WTC11 (cell line): ENCODE data around the gene BROX. TPM values are rescaled to one million over a fixed set of nuclear protein-coding genes. Genes with fewer than 3 reads are reported as not detected.

Source experiments
- ATAC-seq: fragments of 200-7000 bp; cut with Tn5 transposase; 2 replicates; pipeline ENCODE4 v1.10.0; 2021; ENCODE audit warnings: mild to moderate bottlenecking, moderate library complexity
- CTCF ChIA-PET: fragments of 300-600 bp; sonication (Branson Sonifier 250); formaldehyde crosslinking; loops from one replicate; lab custom pipeline; 2021; ENCODE audit warnings: antibody characterized with exemption; lab: Charles Lee
- POLR2A ChIA-PET: fragments of 350-600 bp; sonication (Branson Sonifier 250); formaldehyde crosslinking; loops from one replicate; lab custom pipeline; 2021; ENCODE audit warnings: antibody characterized with exemption; lab: Charles Lee
- DNase-seq: peaks from one replicate; pipeline ENCODE4 v3.0.0; 2021; ENCODE audit warnings: low spot score
- H3K27ac Mint-ChIP-seq: 2 replicates; pipeline ENCODE4 v1.8.0; 2021; ENCODE audit warnings: mixed read lengths
- H3K27me3 Mint-ChIP-seq: 2 replicates; pipeline ENCODE4 v1.8.0; 2021; ENCODE audit warnings: low read depth, mild to moderate bottlenecking, moderate library complexity, mixed read lengths
- H3K36me3 Mint-ChIP-seq: 2 replicates; pipeline ENCODE4 v1.8.0; 2021; ENCODE audit warnings: mixed read lengths
- H3K4me1 Mint-ChIP-seq: 2 replicates; pipeline ENCODE4 v1.8.0; 2022; ENCODE audit warnings: mixed read lengths
- H3K4me3 Mint-ChIP-seq: 2 replicates; pipeline ENCODE4 v1.8.0; 2021; ENCODE audit warnings: mild to moderate bottlenecking, moderate library complexity, mixed read lengths
- H3K9me3 Mint-ChIP-seq: 2 replicates; pipeline ENCODE4 v1.8.0; 2021; ENCODE audit warnings: mixed read lengths
- CREM ChIP-seq: sonication (generic); formaldehyde crosslinking; IDR thresholded peaks from 2 replicates; pipeline ENCODE4 v1.8.1; 2022; ENCODE audit warnings: mild to moderate bottlenecking, missing genetic modification reagents, moderate library complexity
- ELF4 ChIP-seq: sonication (generic); formaldehyde crosslinking; IDR thresholded peaks from 2 replicates; pipeline ENCODE4 v1.8.1; 2022; ENCODE audit warnings: low read depth, mild to moderate bottlenecking, moderate library complexity, missing genetic modification reagents
- ETV6 ChIP-seq: sonication (generic); formaldehyde crosslinking; IDR thresholded peaks from 2 replicates; pipeline ENCODE4 v1.8.1; 2022; ENCODE audit warnings: mild to moderate bottlenecking, missing genetic modification reagents
- FOXP1 ChIP-seq: sonication (generic); formaldehyde crosslinking; IDR thresholded peaks from 2 replicates; pipeline ENCODE4 v1.8.0; 2022; ENCODE audit warnings: missing genetic modification reagents, mild to moderate bottlenecking, moderate library complexity, borderline replicate concordance
- GRHL2 ChIP-seq: fragments of 250-450 bp; sonication (Bioruptor Pico); IDR thresholded peaks from 2 replicates; pipeline ENCODE4 v1.8.0; 2022; ENCODE audit warnings: mild to moderate bottlenecking, moderate library complexity; ENCODE audit not compliant: insufficient replicate concordance, severe bottlenecking
- KAT7 ChIP-seq: sonication (generic); formaldehyde crosslinking; IDR thresholded peaks from 2 replicates; pipeline ENCODE4 v1.8.1; 2023; ENCODE audit warnings: missing genetic modification reagents, mild to moderate bottlenecking, borderline replicate concordance
- MXD4 ChIP-seq: fragments of 250-450 bp; sonication (Bioruptor Pico); IDR thresholded peaks from 2 replicates; pipeline ENCODE4 v1.8.0; 2021; ENCODE audit warnings: mild to moderate bottlenecking, moderate library complexity, borderline replicate concordance
- MYBL2 ChIP-seq: sonication (generic); formaldehyde crosslinking; IDR thresholded peaks from 2 replicates; pipeline ENCODE4 v1.8.1; 2023; ENCODE audit warnings: mild to moderate bottlenecking, moderate library complexity, missing genetic modification reagents
- OVOL2 ChIP-seq: fragments of 250-450 bp; sonication (Bioruptor Pico); IDR thresholded peaks from 2 replicates; pipeline ENCODE4 v1.9.0; 2021; ENCODE audit warnings: mild to moderate bottlenecking, borderline replicate concordance
- RELA ChIP-seq: sonication (generic); formaldehyde crosslinking; IDR thresholded peaks from 2 replicates; pipeline ENCODE4 v1.8.1; 2022; ENCODE audit warnings: missing genetic modification reagents, mild to moderate bottlenecking, borderline replicate concordance
- SMAD3 ChIP-seq: sonication (generic); formaldehyde crosslinking; IDR thresholded peaks from 2 replicates; pipeline ENCODE4 v1.8.0; 2022; ENCODE audit warnings: missing genetic modification reagents, mild to moderate bottlenecking, borderline replicate concordance
- SOX15 ChIP-seq: fragments of 250-450 bp; sonication (Bioruptor Pico); IDR thresholded peaks from 2 replicates; pipeline ENCODE4 v1.9.0; 2021; ENCODE audit warnings: mild to moderate bottlenecking
- TEAD1 ChIP-seq: sonication (generic); formaldehyde crosslinking; IDR thresholded peaks from 2 replicates; pipeline ENCODE4 v1.8.0; 2022; ENCODE audit warnings: mild to moderate bottlenecking, missing genetic modification reagents
- TP53 ChIP-seq: sonication (generic); formaldehyde crosslinking; IDR thresholded peaks from 2 replicates; pipeline ENCODE4 v1.8.1; 2023; ENCODE audit warnings: mild to moderate bottlenecking, missing genetic modification reagents
- ZNF138 ChIP-seq: sonication (generic); formaldehyde crosslinking; conservative IDR thresholded peaks from 2 replicates; pipeline ENCODE4 v1.8.1; 2022; ENCODE audit warnings: mild to moderate bottlenecking, moderate library complexity, missing genetic modification reagents
- ZNF317 ChIP-seq: sonication (generic); formaldehyde crosslinking; IDR thresholded peaks from 2 replicates; pipeline ENCODE4 v1.8.1; 2023; ENCODE audit warnings: low read depth, mild to moderate bottlenecking, moderate library complexity, missing genetic modification reagents, borderline replicate concordance
- ZNF396 ChIP-seq: fragments of 250-450 bp; sonication (Bioruptor Pico); IDR thresholded peaks from 2 replicates; pipeline ENCODE4 v1.8.0; 2021; ENCODE audit warnings: mild to moderate bottlenecking, moderate library complexity, borderline replicate concordance
- total RNA-seq: library from RNA; stranded (reverse); gene quantifications from 3 replicates; pipeline ENCODE4 v1.2.3, GENCODE V29; 2021
- TF ChIP-seq, protein P1 (sequence below): sonication (generic); formaldehyde crosslinking; IDR thresholded peaks from 2 replicates; pipeline ENCODE4 v1.8.0; 2022; ENCODE audit warnings: mild to moderate bottlenecking, missing genetic modification reagents
- TF ChIP-seq, protein P2 (sequence below): sonication (generic); formaldehyde crosslinking; IDR thresholded peaks from 2 replicates; pipeline ENCODE4 v1.8.0; 2023; ENCODE audit warnings: missing genetic modification reagents, mild to moderate bottlenecking, borderline replicate concordance
- TF ChIP-seq, protein P3 (sequence below): sonication (generic); formaldehyde crosslinking; IDR thresholded peaks from 2 replicates; pipeline ENCODE4 v1.8.1; 2022; ENCODE audit warnings: mild to moderate bottlenecking, moderate library complexity, missing genetic modification reagents
- TF ChIP-seq, protein P4 (sequence below): sonication (generic); formaldehyde crosslinking; IDR thresholded peaks from 2 replicates; pipeline ENCODE4 v1.8.1; 2023; ENCODE audit warnings: mild to moderate bottlenecking, missing genetic modification reagents
- TF ChIP-seq, protein P5 (sequence below): sonication (generic); formaldehyde crosslinking; IDR thresholded peaks from 2 replicates; pipeline ENCODE4 v1.8.0; 2023; ENCODE audit warnings: missing genetic modification reagents

BROX gene
- total RNA-seq, 1 experiment from 2014 or later = 27.1 TPM

DNA sequence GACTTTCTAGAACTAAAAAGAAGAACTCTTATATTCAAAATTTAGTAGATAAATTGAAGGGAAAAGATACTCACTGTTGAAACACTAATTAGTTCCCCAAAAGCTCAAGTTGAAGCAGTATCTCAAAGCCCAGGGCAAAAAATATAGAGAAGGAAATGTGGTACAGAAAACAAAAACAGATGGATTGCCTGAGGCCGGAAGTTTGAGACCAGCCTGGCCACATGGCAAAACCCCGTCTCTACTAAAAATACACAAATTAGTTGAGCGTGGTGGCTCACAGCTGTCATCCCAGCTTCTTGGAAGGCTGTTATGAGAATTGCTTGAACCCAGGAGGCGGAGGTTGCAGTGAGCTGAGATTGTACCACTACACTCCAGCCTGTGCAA, 60.6 kb downstream of the BROX start (continued):
- TF ChIP-seq, protein P1, sequence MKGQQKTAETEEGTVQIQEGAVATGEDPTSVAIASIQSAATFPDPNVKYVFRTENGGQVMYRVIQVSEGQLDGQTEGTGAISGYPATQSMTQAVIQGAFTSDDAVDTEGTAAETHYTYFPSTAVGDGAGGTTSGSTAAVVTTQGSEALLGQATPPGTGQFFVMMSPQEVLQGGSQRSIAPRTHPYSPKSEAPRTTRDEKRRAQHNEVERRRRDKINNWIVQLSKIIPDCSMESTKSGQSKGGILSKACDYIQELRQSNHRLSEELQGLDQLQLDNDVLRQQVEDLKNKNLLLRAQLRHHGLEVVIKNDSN = no peak
- no peak for TF ChIP-seq SMAD3 (CRISPR knock-in tag)
- TF ChIP-seq RELA = no peak
- TF ChIP-seq, protein P2, sequence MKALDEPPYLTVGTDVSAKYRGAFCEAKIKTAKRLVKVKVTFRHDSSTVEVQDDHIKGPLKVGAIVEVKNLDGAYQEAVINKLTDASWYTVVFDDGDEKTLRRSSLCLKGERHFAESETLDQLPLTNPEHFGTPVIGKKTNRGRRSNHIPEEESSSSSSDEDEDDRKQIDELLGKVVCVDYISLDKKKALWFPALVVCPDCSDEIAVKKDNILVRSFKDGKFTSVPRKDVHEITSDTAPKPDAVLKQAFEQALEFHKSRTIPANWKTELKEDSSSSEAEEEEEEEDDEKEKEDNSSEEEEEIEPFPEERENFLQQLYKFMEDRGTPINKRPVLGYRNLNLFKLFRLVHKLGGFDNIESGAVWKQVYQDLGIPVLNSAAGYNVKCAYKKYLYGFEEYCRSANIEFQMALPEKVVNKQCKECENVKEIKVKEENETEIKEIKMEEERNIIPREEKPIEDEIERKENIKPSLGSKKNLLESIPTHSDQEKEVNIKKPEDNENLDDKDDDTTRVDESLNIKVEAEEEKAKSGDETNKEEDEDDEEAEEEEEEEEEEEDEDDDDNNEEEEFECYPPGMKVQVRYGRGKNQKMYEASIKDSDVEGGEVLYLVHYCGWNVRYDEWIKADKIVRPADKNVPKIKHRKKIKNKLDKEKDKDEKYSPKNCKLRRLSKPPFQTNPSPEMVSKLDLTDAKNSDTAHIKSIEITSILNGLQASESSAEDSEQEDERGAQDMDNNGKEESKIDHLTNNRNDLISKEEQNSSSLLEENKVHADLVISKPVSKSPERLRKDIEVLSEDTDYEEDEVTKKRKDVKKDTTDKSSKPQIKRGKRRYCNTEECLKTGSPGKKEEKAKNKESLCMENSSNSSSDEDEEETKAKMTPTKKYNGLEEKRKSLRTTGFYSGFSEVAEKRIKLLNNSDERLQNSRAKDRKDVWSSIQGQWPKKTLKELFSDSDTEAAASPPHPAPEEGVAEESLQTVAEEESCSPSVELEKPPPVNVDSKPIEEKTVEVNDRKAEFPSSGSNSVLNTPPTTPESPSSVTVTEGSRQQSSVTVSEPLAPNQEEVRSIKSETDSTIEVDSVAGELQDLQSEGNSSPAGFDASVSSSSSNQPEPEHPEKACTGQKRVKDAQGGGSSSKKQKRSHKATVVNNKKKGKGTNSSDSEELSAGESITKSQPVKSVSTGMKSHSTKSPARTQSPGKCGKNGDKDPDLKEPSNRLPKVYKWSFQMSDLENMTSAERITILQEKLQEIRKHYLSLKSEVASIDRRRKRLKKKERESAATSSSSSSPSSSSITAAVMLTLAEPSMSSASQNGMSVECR = no peak

DNA sequence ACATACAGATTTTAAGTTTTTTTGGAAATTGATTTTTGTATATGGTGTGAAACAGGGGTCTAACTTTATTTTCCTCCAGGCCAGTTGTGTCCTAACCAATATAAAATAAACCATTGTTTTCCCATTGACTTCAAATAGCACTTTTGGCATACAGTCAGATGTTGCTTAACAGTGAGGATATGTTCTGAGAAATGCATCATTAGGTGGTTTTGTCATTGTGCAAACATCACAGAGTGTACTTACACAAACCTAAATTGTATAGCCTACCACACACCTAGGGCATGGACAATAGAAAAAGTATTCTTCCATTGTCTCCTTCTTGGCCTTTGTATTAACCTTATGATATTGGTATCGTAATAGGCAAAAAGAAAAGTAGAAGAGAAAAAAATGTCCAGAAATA, 65.1 kb downstream of the BROX start:
- ATAC-seq = no peak
- TF ChIP-seq, protein P1 = no peak
- TF ChIP-seq ELF4 (CRISPR knock-in tag) (no peak), SOX15 (CRISPR knock-in tag) (no peak), TP53 (no peak), ZNF317 (CRISPR knock-in tag) (no peak), OVOL2 (CRISPR knock-in tag) (no peak), ZNF396 (CRISPR knock-in tag) (no peak), CREM (CRISPR knock-in tag) (no peak), MYBL2 (CRISPR knock-in tag) (no peak), FOXP1 (CRISPR knock-in tag) (no peak), KAT7 (CRISPR knock-in tag) (no peak), ZNF138 (no peak)
- TF ChIP-seq, protein P3, sequence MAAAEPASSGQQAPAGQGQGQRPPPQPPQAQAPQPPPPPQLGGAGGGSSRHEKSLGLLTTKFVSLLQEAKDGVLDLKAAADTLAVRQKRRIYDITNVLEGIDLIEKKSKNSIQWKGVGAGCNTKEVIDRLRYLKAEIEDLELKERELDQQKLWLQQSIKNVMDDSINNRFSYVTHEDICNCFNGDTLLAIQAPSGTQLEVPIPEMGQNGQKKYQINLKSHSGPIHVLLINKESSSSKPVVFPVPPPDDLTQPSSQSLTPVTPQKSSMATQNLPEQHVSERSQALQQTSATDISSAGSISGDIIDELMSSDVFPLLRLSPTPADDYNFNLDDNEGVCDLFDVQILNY = no peak
- TF ChIP-seq, protein P4, sequence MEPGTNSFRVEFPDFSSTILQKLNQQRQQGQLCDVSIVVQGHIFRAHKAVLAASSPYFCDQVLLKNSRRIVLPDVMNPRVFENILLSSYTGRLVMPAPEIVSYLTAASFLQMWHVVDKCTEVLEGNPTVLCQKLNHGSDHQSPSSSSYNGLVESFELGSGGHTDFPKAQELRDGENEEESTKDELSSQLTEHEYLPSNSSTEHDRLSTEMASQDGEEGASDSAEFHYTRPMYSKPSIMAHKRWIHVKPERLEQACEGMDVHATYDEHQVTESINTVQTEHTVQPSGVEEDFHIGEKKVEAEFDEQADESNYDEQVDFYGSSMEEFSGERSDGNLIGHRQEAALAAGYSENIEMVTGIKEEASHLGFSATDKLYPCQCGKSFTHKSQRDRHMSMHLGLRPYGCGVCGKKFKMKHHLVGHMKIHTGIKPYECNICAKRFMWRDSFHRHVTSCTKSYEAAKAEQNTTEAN (CRISPR knock-in tag) = no peak
- H3K4me3 Mint-ChIP-seq = no peak overlapping the region
- no peaks in the 10 kb centered on the region for H3K36me3 Mint-ChIP-seq
- H3K9me3 Mint-ChIP-seq = no peaks in the 10 kb centered on the region
- H3K4me1 Mint-ChIP-seq = no peaks in the 10 kb centered on the region
- DNase-seq = no peak
- POLR2A ChIA-PET = no interaction called here
- peaks cover 6% of the 10 kb centered on the region; the same call in 1 of the 2 replicates for H3K27me3 Mint-ChIP-seq
- CTCF ChIA-PET = no interaction called here
- no peak overlapping the region for H3K27ac Mint-ChIP-seq

DNA sequence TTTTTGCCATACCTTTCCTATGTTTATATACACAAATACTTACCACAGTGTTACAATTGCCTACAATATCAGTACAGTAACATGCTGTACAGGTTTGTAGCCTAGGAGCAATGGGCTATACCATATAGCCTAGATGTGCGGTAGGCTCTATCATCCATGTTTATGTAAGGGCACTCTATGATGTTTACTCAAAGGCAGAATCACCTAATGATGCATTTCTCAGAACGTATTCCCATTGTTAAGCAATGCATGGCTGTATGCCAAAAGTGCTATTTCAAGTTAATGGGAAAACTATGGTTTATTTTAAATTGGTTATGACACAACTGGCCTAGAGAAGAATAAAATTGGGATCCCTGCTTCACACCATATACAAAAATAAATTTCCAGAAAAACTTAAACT, 65.6 kb downstream of the BROX start:
- Mint-ChIP-seq H3K27me3 (peaks cover 6% of the 10 kb centered on the region; the same call in 1 of the 2 replicates), H3K4me1 (no peaks in the 10 kb centered on the region), H3K4me3 (no peak overlapping the region), H3K36me3 (no peaks in the 10 kb centered on the region), H3K27ac (no peak overlapping the region), H3K9me3 (no peaks in the 10 kb centered on the region)
- POLR2A ChIA-PET = no interaction called here
- ATAC-seq (no peak), DNase-seq (no peak)
- CTCF ChIA-PET = no interaction called here
- TF ChIP-seq, protein P3 = no peak
- no peak for TF ChIP-seq GRHL2 (CRISPR knock-in tag)
- no peak for TF ChIP-seq TEAD1 (CRISPR knock-in tag)
- TF ChIP-seq MXD4 = no peak
- TF ChIP-seq CREM (CRISPR knock-in tag) = no peak
- no peak for TF ChIP-seq ETV6 (CRISPR knock-in tag)
- TF ChIP-seq, protein P5, sequence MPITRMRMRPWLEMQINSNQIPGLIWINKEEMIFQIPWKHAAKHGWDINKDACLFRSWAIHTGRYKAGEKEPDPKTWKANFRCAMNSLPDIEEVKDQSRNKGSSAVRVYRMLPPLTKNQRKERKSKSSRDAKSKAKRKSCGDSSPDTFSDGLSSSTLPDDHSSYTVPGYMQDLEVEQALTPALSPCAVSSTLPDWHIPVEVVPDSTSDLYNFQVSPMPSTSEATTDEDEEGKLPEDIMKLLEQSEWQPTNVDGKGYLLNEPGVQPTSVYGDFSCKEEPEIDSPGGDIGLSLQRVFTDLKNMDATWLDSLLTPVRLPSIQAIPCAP = no peak
